Mucosa of rectum (tissue), 2 donors: ENCODE data around the gene ZNF407.

Experiments used
- H3K27ac ChIP-seq, 2 donors: one replicate each; pipeline ENCODE4 v1.7.0; 2013; ENCODE audit warnings: inconsistent platforms in 2 of 2, low read depth in 2 of 2, low read length in 2 of 2
- H3K27me3 ChIP-seq, 2 donors: one replicate each; pipeline ENCODE4 v1.7.0; 2013; ENCODE audit warnings: low read length in 2 of 2; ENCODE audit not compliant: control insufficient read depth in 2 of 2, insufficient read depth in 2 of 2
- H3K36me3 ChIP-seq, 2 donors: one replicate each; pipeline ENCODE4 v1.7.0; 2013; ENCODE audit warnings: low read length in 2 of 2; ENCODE audit not compliant: control insufficient read depth in 2 of 2, insufficient read depth in 2 of 2
- H3K4me1 ChIP-seq, 2 donors: one replicate each; pipeline ENCODE4 v1.7.0; 2013; ENCODE audit warnings: low read length in 2 of 2, mild to moderate bottlenecking in 1 of 2; ENCODE audit not compliant: control insufficient read depth in 2 of 2, insufficient read depth in 2 of 2
- H3K4me3 ChIP-seq, 2 donors: one replicate each; pipeline ENCODE4 v1.7.0; 2013; ENCODE audit warnings: low read length in 2 of 2
- H3K9ac ChIP-seq, 2 donors: one replicate each; pipeline ENCODE4 v1.7.0; 2013; ENCODE audit warnings: low read length in 2 of 2, low read depth in 1 of 2, mild to moderate bottlenecking in 1 of 2
- H3K9me3 ChIP-seq, 2 donors: one replicate each; pipeline ENCODE4 v1.7.0; 2013; ENCODE audit warnings: low read length in 2 of 2; ENCODE audit not compliant: control insufficient read depth in 2 of 2
- donor health status: healthy.
- donor health status: Normal muscosa, but diverticular disease.

Gene ZNF407

GRCh38 chr18:74635224-74635975, 37.7 kb downstream of the ZNF407 start:
- Histone ChIP-seq H3K4me3 (no peak overlapping the region), H3K36me3 (peaks cover 17 to 19% of the 10 kb centered on the region in 2 donors), H3K9me3 (no peaks in the 10 kb centered on the region), H3K27ac (no peak overlapping the region), H3K27me3 (no peaks in the 10 kb centered on the region), H3K9ac (no peak overlapping the region), H3K4me1 (no peaks in the 10 kb centered on the region)

GRCh38 chr18:74637070-74637469, 39.4 kb downstream of the ZNF407 start:
- Histone ChIP-seq H3K4me1 (no peaks in the 10 kb centered on the region), H3K9ac (no peak overlapping the region), H3K4me3 (no peak overlapping the region), H3K36me3 (peaks cover 13 to 14% of the 10 kb centered on the region in 2 donors), H3K9me3 (no peaks in the 10 kb centered on the region), H3K27ac (no peak overlapping the region), H3K27me3 (no peaks in the 10 kb centered on the region)

- no peak overlapping the region for H3K4me3 ChIP-seq
- H3K36me3 ChIP-seq, result peaks cover 6 to 9% of the 10 kb centered on the region in 2 donors
- H3K4me1 ChIP-seq, result no peaks in the 10 kb centered on the region
Observed at GRCh38 chr18:74638210-74638609, 40.5 kb downstream of the ZNF407 start.

GRCh38 chr18:74644713-74645112, 47.0 kb downstream of the ZNF407 start:
- Histone ChIP-seq H3K4me3 (no peak overlapping the region), H3K9ac (no peak overlapping the region), H3K36me3 (peaks cover 0 to 7% of the 10 kb centered on the region in 2 donors), H3K9me3 (no peaks in the 10 kb centered on the region), H3K27ac (no peak overlapping the region), H3K4me1 (no peaks in the 10 kb centered on the region), H3K27me3 (no peaks in the 10 kb centered on the region)

More at GRCh38 chr18:74638210-74638609, 40.5 kb downstream of the ZNF407 start:
- Histone ChIP-seq H3K27me3 (no peaks in the 10 kb centered on the region), H3K9me3 (no peaks in the 10 kb centered on the region), H3K9ac (no peak overlapping the region), H3K27ac (no peak overlapping the region)

GRCh38 chr18:74645679-74646078, 48.0 kb downstream of the ZNF407 start:
- Histone ChIP-seq H3K27me3 (no peaks in the 10 kb centered on the region), H3K4me1 (no peaks in the 10 kb centered on the region), H3K9ac (no peak overlapping the region), H3K9me3 (no peaks in the 10 kb centered on the region), H3K27ac (no peak overlapping the region), H3K36me3 (peaks cover 0 to 7% of the 10 kb centered on the region in 2 donors), H3K4me3 (no peak overlapping the region)

- no peaks in the 10 kb centered on the region for H3K27me3 ChIP-seq
- H3K4me3 ChIP-seq, result no peak overlapping the region
- H3K9me3 ChIP-seq, result no peaks in the 10 kb centered on the region
- peaks cover 0 to 4% of the 10 kb centered on the region in 2 donors for H3K36me3 ChIP-seq
- no peak overlapping the region for H3K9ac ChIP-seq
- no peak overlapping the region for H3K27ac ChIP-seq
- H3K4me1 ChIP-seq, result no peaks in the 10 kb centered on the region
Observed at GRCh38 chr18:74651327-74652128, 53.9 kb downstream of the ZNF407 start.

- Histone ChIP-seq H3K4me3 (no peak overlapping the region), H3K27ac (no peak overlapping the region), H3K36me3 (peaks cover 0 to 4% of the 10 kb centered on the region in 2 donors), H3K9me3 (no peaks in the 10 kb centered on the region), H3K9ac (no peak overlapping the region), H3K4me1 (no peaks in the 10 kb centered on the region), H3K27me3 (no peaks in the 10 kb centered on the region)
Observed at GRCh38 chr18:74652392-74652988, 54.8 kb downstream of the ZNF407 start.

GRCh38 chr18:74654638-74655037, 57.0 kb downstream of the ZNF407 start:
- H3K4me1 ChIP-seq, result no peaks in the 10 kb centered on the region
- H3K27me3 ChIP-seq, result no peaks in the 10 kb centered on the region
- no peak overlapping the region for H3K4me3 ChIP-seq
- H3K9ac ChIP-seq, result no peak overlapping the region
- H3K27ac ChIP-seq, result no peak overlapping the region
- no peaks in the 10 kb centered on the region for H3K9me3 ChIP-seq
- H3K36me3 ChIP-seq, result no peaks in the 10 kb centered on the region

- no peaks in the 10 kb centered on the region for H3K9me3 ChIP-seq
- H3K4me1 ChIP-seq, result no peaks in the 10 kb centered on the region
- H3K36me3 ChIP-seq, result no peaks in the 10 kb centered on the region
- H3K9ac ChIP-seq, result no peak overlapping the region
- H3K4me3 ChIP-seq, result no peak overlapping the region
- H3K27me3 ChIP-seq, result no peaks in the 10 kb centered on the region
- no peak overlapping the region for H3K27ac ChIP-seq
Observed at GRCh38 chr18:74661008-74661407, 63.3 kb downstream of the ZNF407 start.

GRCh38 chr18:74661691-74662090, 64.0 kb downstream of the ZNF407 start:
- H3K27ac ChIP-seq, result no peak overlapping the region
- H3K9me3 ChIP-seq, result no peaks in the 10 kb centered on the region
- no peak overlapping the region for H3K9ac ChIP-seq
- no peak overlapping the region for H3K4me3 ChIP-seq
- H3K27me3 ChIP-seq, result no peaks in the 10 kb centered on the region
- no peaks in the 10 kb centered on the region for H3K36me3 ChIP-seq
- H3K4me1 ChIP-seq, result no peaks in the 10 kb centered on the region
